Activated CD8-positive, alpha-beta T cell treated with anti-CD3 and anti-CD28 coated beads for 36 hours (primary cell): Measurements from ENCODE around the gene CBX4. TPM values are rescaled to one million over a fixed set of nuclear protein-coding genes. Genes with fewer than 3 reads are reported as not detected.

ENCODE experiments used
- ATAC-seq: fragments of 200-7000 bp; cut with Tn5 transposase; one replicate; pipeline ENCODE4 v1.10.0; 2021; ENCODE audit warnings: mild to moderate bottlenecking, moderate library complexity
- CTCF ChIA-PET: fragments of 350-600 bp; sonication (Branson Sonifier 250); formaldehyde crosslinking; loops from one replicate; lab custom pipeline; 2021; ENCODE audit warnings: antibody characterized with exemption; lab: Charles Lee
- POLR2A ChIA-PET: fragments of 350-600 bp; sonication (Branson Sonifier 250); formaldehyde crosslinking; loops from one replicate; lab custom pipeline; 2021; ENCODE audit warnings: antibody characterized with exemption; lab: Charles Lee
- DNase-seq: peaks from one replicate; pipeline ENCODE4 v3.0.0-alpha.2; 2020
- H3K27ac Mint-ChIP-seq: one replicate; pipeline ENCODE4 v1.8.0; 2021; ENCODE audit warnings: mild to moderate bottlenecking, mixed read lengths
- H3K27me3 Mint-ChIP-seq: one replicate; pipeline ENCODE4 v1.8.0; 2021; ENCODE audit warnings: mixed read lengths
- H3K36me3 Mint-ChIP-seq: one replicate; pipeline ENCODE4 v1.8.0; 2021; ENCODE audit warnings: low read depth, mixed read lengths
- H3K4me1 Mint-ChIP-seq: one replicate; pipeline ENCODE4 v1.8.0; 2021; ENCODE audit warnings: low read depth, mixed read lengths
- H3K4me3 Mint-ChIP-seq: one replicate; pipeline ENCODE4 v1.8.0; 2021; ENCODE audit warnings: mild to moderate bottlenecking, moderate library complexity, mixed read lengths
- H3K9me3 Mint-ChIP-seq: one replicate; pipeline ENCODE4 v1.8.0; 2021; ENCODE audit warnings: mixed read lengths
- intact Hi-C: fragments of 100-400 bp; cut with micrococcal nuclease; formaldehyde crosslinking; loops from one replicate; pipeline ENCODE4 v1.10.0; 2022
- total RNA-seq, 2 experiments: library from RNA; stranded (reverse); gene quantifications; one replicate each; pipeline ENCODE4 v1.2.3, GENCODE V29; 2021
- TF ChIP-seq, protein P1 (sequence below): fragments of 200-600 bp; IDR thresholded peaks from one replicate; pipeline ENCODE4 v1.8.0; 2022; ENCODE audit warnings: antibody characterized with exemption, mild to moderate bottlenecking

The CBX4 gene
- total RNA-seq, 2 experiments from 2014 or later: 23.9 to 28.0 TPM

GRCh38 chr17:79802736-79803420 lies 36.4 kb downstream of the CBX4 start:
- ChIA-PET POLR2A (interaction anchor here (0.6 to 5.6 kb wide), 7 partner anchors 9 to 194 kb away, joined by 3 to 34 read pairs (median 11); partner anchors contain the start of gene CBX4), CTCF (interaction anchor here (1.1 to 2.7 kb wide), 4 partner anchors 13 to 42 kb away, joined by 3 to 10 read pairs (median 4); no protein-coding TSS in a partner anchor)
- Mint-ChIP-seq H3K27ac (no peak overlapping the region), H3K9me3 (no peaks in the 10 kb centered on the region), H3K4me3 (no peak overlapping the region), H3K4me1 (peaks cover 50% of the 10 kb centered on the region), H3K27me3 (peaks cover 69% of the 10 kb centered on the region), H3K36me3 (peaks cover 2% of the 10 kb centered on the region)
- TF ChIP-seq, protein P1, sequence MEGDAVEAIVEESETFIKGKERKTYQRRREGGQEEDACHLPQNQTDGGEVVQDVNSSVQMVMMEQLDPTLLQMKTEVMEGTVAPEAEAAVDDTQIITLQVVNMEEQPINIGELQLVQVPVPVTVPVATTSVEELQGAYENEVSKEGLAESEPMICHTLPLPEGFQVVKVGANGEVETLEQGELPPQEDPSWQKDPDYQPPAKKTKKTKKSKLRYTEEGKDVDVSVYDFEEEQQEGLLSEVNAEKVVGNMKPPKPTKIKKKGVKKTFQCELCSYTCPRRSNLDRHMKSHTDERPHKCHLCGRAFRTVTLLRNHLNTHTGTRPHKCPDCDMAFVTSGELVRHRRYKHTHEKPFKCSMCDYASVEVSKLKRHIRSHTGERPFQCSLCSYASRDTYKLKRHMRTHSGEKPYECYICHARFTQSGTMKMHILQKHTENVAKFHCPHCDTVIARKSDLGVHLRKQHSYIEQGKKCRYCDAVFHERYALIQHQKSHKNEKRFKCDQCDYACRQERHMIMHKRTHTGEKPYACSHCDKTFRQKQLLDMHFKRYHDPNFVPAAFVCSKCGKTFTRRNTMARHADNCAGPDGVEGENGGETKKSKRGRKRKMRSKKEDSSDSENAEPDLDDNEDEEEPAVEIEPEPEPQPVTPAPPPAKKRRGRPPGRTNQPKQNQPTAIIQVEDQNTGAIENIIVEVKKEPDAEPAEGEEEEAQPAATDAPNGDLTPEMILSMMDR: no peak
- DNase-seq: no peak
- intact Hi-C loops: no loop called here
- no peak for ATAC-seq

GRCh38 chr17:79802039-79802735 lies 37.1 kb downstream of the CBX4 start:
- CTCF ChIA-PET: interaction anchor here (1.2 to 3.4 kb wide), 4 partner anchors 9 to 41 kb away, joined by 3 to 14 read pairs (median 4); partner anchors contain the start of gene CBX4
- no peaks in the 10 kb centered on the region for H3K9me3 Mint-ChIP-seq
- POLR2A ChIA-PET: interaction anchor here (1.6 to 5.6 kb wide), 4 partner anchors 10 to 40 kb away, joined by 4 to 34 read pairs (median 12); partner anchors contain the start of gene CBX4
- TF ChIP-seq, protein P1: no peak
- H3K36me3 Mint-ChIP-seq: peaks cover 2% of the 10 kb centered on the region
- no peak overlapping the region for H3K4me3 Mint-ChIP-seq
- H3K27ac Mint-ChIP-seq: no peak overlapping the region
- H3K4me1 Mint-ChIP-seq: peaks cover 50% of the 10 kb centered on the region
- intact Hi-C loops: no loop called here
- ATAC-seq (no peak), DNase-seq (no peak)
- peaks cover 62% of the 10 kb centered on the region for H3K27me3 Mint-ChIP-seq

DNA sequence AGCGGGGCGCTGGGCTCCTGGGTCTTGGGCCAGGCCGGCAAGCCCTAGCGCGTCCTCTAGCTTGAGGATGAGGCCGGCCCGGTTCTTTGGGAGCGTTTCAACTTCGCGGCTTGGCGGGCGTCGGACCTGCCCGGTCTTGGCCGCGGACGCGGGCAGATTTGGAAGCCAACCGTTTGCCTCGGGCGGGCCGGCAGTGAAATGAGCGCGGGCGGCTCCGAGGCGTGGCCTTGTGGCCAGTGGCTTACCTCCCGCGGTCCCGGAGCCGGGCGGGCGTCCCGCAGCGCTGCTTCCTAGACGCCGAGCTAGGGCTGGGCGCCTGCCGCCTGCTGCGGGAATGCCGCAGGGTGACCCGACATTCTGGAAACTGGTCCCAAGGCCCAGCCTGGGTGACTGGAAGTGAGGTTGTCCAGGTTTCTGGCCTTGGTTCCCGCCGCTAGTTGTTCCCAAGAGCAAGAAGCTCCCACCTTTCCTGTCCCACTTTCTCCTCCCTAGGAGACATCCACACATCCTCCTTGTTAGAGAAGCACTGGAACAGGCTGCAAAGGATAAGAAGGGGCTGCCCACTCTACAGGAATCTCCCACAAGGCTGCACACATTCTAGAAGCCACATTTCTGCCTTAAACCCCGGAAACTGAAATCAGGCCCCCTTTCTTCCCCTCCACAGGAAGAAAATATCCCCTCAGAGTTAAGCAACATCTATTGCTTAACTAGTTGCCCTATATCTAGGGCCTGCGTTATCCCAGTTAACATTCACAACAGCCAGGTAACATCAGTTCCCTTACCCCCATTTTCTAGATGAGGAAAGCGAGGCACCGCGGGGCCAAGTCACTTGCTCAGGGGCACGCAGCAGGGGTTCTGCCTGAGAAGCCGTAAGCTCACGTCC lies 37.8 kb downstream of the CBX4 start:
- intact Hi-C loops: no loop called here
- no peaks in the 10 kb centered on the region for H3K9me3 Mint-ChIP-seq
- ChIA-PET POLR2A (interaction anchor here (1.4 to 5.6 kb wide), 5 partner anchors 11 to 41 kb away, joined by 3 to 34 read pairs (median 11); partner anchors contain the start of gene CBX4), CTCF (interaction anchor here (1.0 to 3.4 kb wide), 6 partner anchors 10 to 41 kb away, joined by 3 to 14 read pairs (median 4); partner anchors contain the start of gene CBX4)
- peaks cover 54% of the 10 kb centered on the region for H3K27me3 Mint-ChIP-seq
- DNase-seq (no peak), ATAC-seq (no peak)
- H3K36me3 Mint-ChIP-seq: peaks cover 2% of the 10 kb centered on the region
- peaks cover 51% of the 10 kb centered on the region for H3K4me1 Mint-ChIP-seq
- TF ChIP-seq, protein P1: no peak
- H3K4me3 Mint-ChIP-seq: no peak overlapping the region
- no peak overlapping the region for H3K27ac Mint-ChIP-seq

DNA sequence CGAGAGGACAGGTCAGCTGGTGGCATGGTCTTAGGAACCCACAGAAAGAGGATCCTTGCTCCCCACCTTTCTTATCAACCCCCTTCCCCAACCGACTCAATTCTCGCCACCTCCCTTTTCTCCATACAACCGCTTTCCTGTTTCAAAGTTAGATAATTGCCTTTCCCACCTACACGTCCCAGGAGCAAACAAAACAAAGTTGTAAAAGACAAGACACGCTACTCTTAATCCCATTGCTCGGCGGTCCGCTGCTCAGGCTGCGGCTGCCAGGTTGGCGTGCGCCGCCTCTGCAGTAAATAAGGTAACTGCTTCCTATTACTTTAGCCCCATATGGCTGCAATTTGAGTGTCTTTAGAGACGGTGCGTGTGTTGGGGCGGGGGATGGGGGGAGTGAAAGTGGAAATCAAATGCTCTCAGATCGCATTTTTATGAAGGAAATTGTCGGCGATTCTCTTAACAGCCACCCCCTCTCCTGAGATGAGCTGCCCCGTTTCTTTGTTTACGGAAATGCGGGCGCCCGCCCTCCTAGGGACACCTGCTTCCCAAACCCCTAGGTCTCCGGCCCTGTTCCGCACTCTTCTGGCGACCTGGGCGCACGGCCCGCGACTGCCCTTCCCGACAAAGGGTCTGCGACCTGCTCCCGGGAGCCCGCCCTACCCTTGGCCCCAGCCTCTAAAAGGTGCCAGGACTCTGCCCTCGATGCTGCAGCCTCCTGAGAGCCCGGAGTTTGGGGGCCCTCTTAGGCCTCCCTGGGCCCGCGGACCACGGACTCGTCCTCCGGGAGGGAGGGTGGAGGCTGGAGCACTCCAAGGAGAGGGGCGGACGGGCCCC lies 38.7 kb downstream of the CBX4 start:
- H3K36me3 Mint-ChIP-seq: peaks cover 5% of the 10 kb centered on the region
- peak overlapping the region; percentile 13 for H3K27ac Mint-ChIP-seq
- CTCF ChIA-PET: interaction anchor here (1.0 to 3.4 kb wide), 5 partner anchors 8 to 40 kb away, joined by 4 to 14 read pairs (median 6); partner anchors contain the start of gene CBX4
- peaks cover 53% of the 10 kb centered on the region for H3K4me1 Mint-ChIP-seq
- peak; percentile 12 for ATAC-seq
- peak; percentile 87 for DNase-seq
- H3K27me3 Mint-ChIP-seq: peaks cover 48% of the 10 kb centered on the region
- intact Hi-C loops: no loop called here
- H3K9me3 Mint-ChIP-seq: no peaks in the 10 kb centered on the region
- POLR2A ChIA-PET: interaction anchor here (1.3 to 5.6 kb wide), 7 partner anchors 10 to 41 kb away, joined by 3 to 34 read pairs (median 11); partner anchors contain the start of gene CBX4
- peak overlapping the region; percentile 54 for H3K4me3 Mint-ChIP-seq
- TF ChIP-seq, protein P1: no peak
